Measurements from ENCODE around the gene SGSH. TPM values are rescaled to one million over a fixed set of nuclear protein-coding genes. Genes with fewer than 3 reads are reported as not detected.

Gene SGSH
- total RNA-seq, 1 donor from 2014 or later: 25.6 TPM

DNA sequence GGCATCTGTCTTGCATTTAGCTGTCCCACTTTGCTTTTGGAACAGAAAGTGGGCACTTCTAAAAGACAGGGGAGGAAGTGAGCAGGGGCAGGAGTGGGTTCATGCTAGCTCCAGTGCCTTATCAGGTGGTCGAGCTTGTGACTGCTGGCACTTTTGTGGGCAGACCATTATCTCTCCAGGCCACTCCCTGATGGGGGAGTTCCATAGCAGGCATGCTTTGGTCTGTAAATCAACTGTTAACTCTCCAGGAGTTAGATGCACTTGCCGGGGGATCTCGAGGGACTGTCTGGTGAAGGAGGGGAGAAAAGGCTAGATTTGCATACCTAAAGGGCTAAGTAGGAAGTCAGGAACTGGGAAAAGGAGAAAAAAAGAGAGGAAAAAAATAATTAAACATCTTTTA is 59.6 kb downstream of the SGSH start:
- DNase-seq (ENCODE audit: low spot score) (no peak), ATAC-seq (no peak)

Other genes with a start within 250 kb of the SGSH start
- gene TBC1D16, start 184.5 kb downstream of the SGSH start, total RNA-seq: 16.4 TPM
- gene CCDC40, start 183.7 kb downstream of the SGSH start, total RNA-seq: 6.8 TPM
- 50.6 TPM for gene GAA, start 118.8 kb downstream of the SGSH start, total RNA-seq
- 21.8 TPM for gene EIF4A3, start 73.2 kb downstream of the SGSH start, total RNA-seq
- 0.23 TPM for gene CARD14, start 50.3 kb downstream of the SGSH start, total RNA-seq
- gene SLC26A11, start 94 bp upstream of the SGSH start, total RNA-seq: 6.7 TPM
- 59.8 TPM for gene RNF213, start 40.5 kb upstream of the SGSH start, total RNA-seq
- gene ENDOV, start 194.8 kb upstream of the SGSH start, total RNA-seq: 15.6 TPM